ENCODE measurements around the gene HIGD1A. TPM values are rescaled to one million over a fixed set of nuclear protein-coding genes. Genes with fewer than 3 reads are reported as not detected.

The HIGD1A gene
- total RNA-seq, 4 donors from 2014 or later: 45.1 to 123 (median 114) TPM

- DNase-seq (ENCODE audit: low spot score in 2 of 2): no peak
- TF ChIP-seq CTCF (IDR thresholded peaks at IDR 0.05) (no peak), POLR2A (IDR thresholded peaks at IDR 0.05) (no peak)
- 94 to 97% methylated on average over 11 to 12 of the region's 12 CpGs for WGBS, 2 donors
Observed at GRCh38 chr3:42735615-42736014, 68.7 kb downstream of the HIGD1A start.

GRCh38 chr3:42735019-42735418, 69.3 kb downstream of the HIGD1A start:
- 84 to 91% methylated on average over 8 of the region's 8 CpGs for WGBS, 2 donors
- no peak for TF ChIP-seq CTCF (IDR thresholded peaks at IDR 0.05)
- TF ChIP-seq POLR2A (IDR thresholded peaks at IDR 0.05): no peak
- intact Hi-C loops (cut with DNase I; ENCODE audit: low total_unique reads): no loop called here
- no peak for DNase-seq (ENCODE audit: low spot score in 2 of 2)
- no peak overlapping the region for H3K4me3 ChIP-seq (ENCODE audit: low read depth, poor library complexity, severe bottlenecking)

More at GRCh38 chr3:42735615-42736014, 68.7 kb downstream of the HIGD1A start:
- intact Hi-C loops (cut with DNase I; ENCODE audit: low total_unique reads): no loop called here
- no peak overlapping the region for H3K4me3 ChIP-seq (ENCODE audit: low read depth, poor library complexity, severe bottlenecking)

- H3K4me3 ChIP-seq (ENCODE audit: low read depth, poor library complexity, severe bottlenecking): no peak overlapping the region
- DNase-seq (ENCODE audit: low spot score in 2 of 2): peak; percentile 12 to 66
- 75 to 81% methylated on average over 5 to 6 of the region's 6 CpGs for WGBS, 2 donors
- intact Hi-C loops (cut with DNase I; ENCODE audit: low total_unique reads): no loop called here
- no peak for TF ChIP-seq POLR2A (IDR thresholded peaks at IDR 0.05)
- TF ChIP-seq CTCF (IDR thresholded peaks at IDR 0.05): no peak
Observed at GRCh38 chr3:42734263-42734860, 69.9 kb downstream of the HIGD1A start.

- DNase-seq (ENCODE audit: low spot score in 2 of 2): peak; percentile 9 to 65
- no peak overlapping the region for H3K4me3 ChIP-seq (ENCODE audit: low read depth, poor library complexity, severe bottlenecking)
- 82% methylated on average over 13 of the region's 13 CpGs for WGBS, 2 donors
- intact Hi-C loops (cut with DNase I; ENCODE audit: low total_unique reads): no loop called here
- TF ChIP-seq POLR2A (IDR thresholded peaks at IDR 0.05) (no peak), CTCF (IDR thresholded peaks at IDR 0.05) (no peak)
Observed at GRCh38 chr3:42733501-42734262, 70.6 kb downstream of the HIGD1A start.

Other genes starting within 250 kb of the HIGD1A start
- gene SEC22C, start 222.5 kb downstream of the HIGD1A start, total RNA-seq: 10 to 100 TPM; 20.5 to 35.6 (median 30.8) TPM
- gene SS18L2, start 213.6 kb downstream of the HIGD1A start, total RNA-seq: 10 to 100 TPM; 12.6 to 23.5 (median 17.6) TPM
- gene NKTR, start 203.8 kb downstream of the HIGD1A start, total RNA-seq: 10 to 100 TPM; 33.8 to 82.3 (median 49.6) TPM
- 10 to 100 TPM; 14.4 to 25.8 (median 21.2) TPM for gene ZBTB47, start 150.8 kb downstream of the HIGD1A start, total RNA-seq
- gene KLHL40, start 119.0 kb downstream of the HIGD1A start, total RNA-seq: not detected
- 1 to 10 TPM in 2 of 4 donors, under 1 TPM in 1, not detected in 1; 0.34 to 6.1 (median 1.5) TPM for gene HHATL, start 101.7 kb downstream of the HIGD1A start, total RNA-seq
- under 1 TPM in 1 of 4 donors, not detected in 3; 0.06 TPM for gene CCDC13, start 31.2 kb downstream of the HIGD1A start, total RNA-seq
- 1 to 10 TPM; 3.7 to 6.3 (median 4.5) TPM for gene ACKR2, start 5.0 kb upstream of the HIGD1A start, total RNA-seq
- gene CYP8B1, start 71.4 kb upstream of the HIGD1A start, total RNA-seq: not detected
- 10 to 100 TPM; 13.5 to 16.8 (median 16.1) TPM for gene ZNF662, start 101.7 kb upstream of the HIGD1A start, total RNA-seq
- 1 to 10 TPM; 1.4 to 5.6 (median 3.3) TPM for gene GASK1A, start 174.8 kb upstream of the HIGD1A start, total RNA-seq

Measured in lower leg skin (tissue), 4 donors.